Calu3 (cell line): ENCODE data around the gene FAF1. TPM values are rescaled to one million over a fixed set of nuclear protein-coding genes. Genes with fewer than 3 reads are reported as not detected.

Source experiments
- BruUV-seq: library from RNA; stranded (reverse); fragments of 400-500 nt; replicated peaks from 2 replicates; lab custom pipeline; 2021; lab: Mats Ljungman, UMichigan
- CTCF ChIA-PET: fragments of 300-600 bp; sonication (Branson Sonifier 250); formaldehyde crosslinking; loops from one replicate; lab custom pipeline; 2022; ENCODE audit warnings: antibody characterized with exemption; lab: Charles Lee
- DNase-seq: peaks from one replicate; pipeline ENCODE4 v3.0.0; 2022
- H3K27ac Mint-ChIP-seq: one replicate; pipeline ENCODE4 v1.8.0; 2022; ENCODE audit warnings: mixed read lengths; ENCODE audit not compliant: unreplicated experiment
- H3K27me3 Mint-ChIP-seq: one replicate; pipeline ENCODE4 v1.8.0; 2022; ENCODE audit warnings: mixed read lengths; ENCODE audit not compliant: unreplicated experiment
- H3K36me3 Mint-ChIP-seq: one replicate; pipeline ENCODE4 v1.8.0; 2022; ENCODE audit warnings: mild to moderate bottlenecking, moderate library complexity, mixed read lengths; ENCODE audit not compliant: insufficient read depth, unreplicated experiment
- H3K4me1 Mint-ChIP-seq: one replicate; pipeline ENCODE4 v1.8.0; 2022; ENCODE audit warnings: mild to moderate bottlenecking, low read depth, mixed read lengths; ENCODE audit not compliant: unreplicated experiment
- H3K4me3 Mint-ChIP-seq: one replicate; pipeline ENCODE4 v1.8.0; 2022; ENCODE audit warnings: mild to moderate bottlenecking, low read depth, moderate library complexity, mixed read lengths; ENCODE audit not compliant: unreplicated experiment
- H3K9me3 Mint-ChIP-seq: one replicate; pipeline ENCODE4 v1.8.0; 2022; ENCODE audit warnings: low read depth, mixed read lengths; ENCODE audit not compliant: unreplicated experiment
- CTCF ChIP-seq: fragments of 200-600 bp; IDR thresholded peaks from one replicate; pipeline ENCODE4 v1.8.0; 2022; ENCODE audit warnings: antibody characterized with exemption; ENCODE audit not compliant: unreplicated experiment
- intact Hi-C: fragments of 100-400 bp; cut with micrococcal nuclease; formaldehyde crosslinking; loops from one replicate; pipeline ENCODE4 v1.10.0; 2022; ENCODE audit not compliant: unreplicated experiment
- total RNA-seq: library from RNA; stranded (reverse); gene quantifications from 2 replicates; pipeline ENCODE4 v1.2.3, GENCODE V29; 2022

The FAF1 gene
- total RNA-seq, 1 experiment from 2014 or later = 104 TPM

GRCh38 chr1:50405814-50406213, 554.3 kb downstream of the FAF1 start:
- intact Hi-C loops = no loop called here
- Mint-ChIP-seq H3K27me3 (peaks cover 21% of the 10 kb centered on the region), H3K27ac (no peak overlapping the region), H3K4me1 (no peaks in the 10 kb centered on the region), H3K9me3 (peaks cover under 1% of the 10 kb centered on the region), H3K36me3 (no peaks in the 10 kb centered on the region), H3K4me3 (no peak overlapping the region)
- DNase-seq = no peak
- CTCF ChIA-PET = no interaction called here
- BruUV-seq = no TSS peak
- no peak for TF ChIP-seq CTCF

- CTCF ChIA-PET = no interaction called here
- Mint-ChIP-seq H3K36me3 (no peaks in the 10 kb centered on the region), H3K4me1 (no peaks in the 10 kb centered on the region), H3K9me3 (no peaks in the 10 kb centered on the region), H3K27ac (no peak overlapping the region), H3K27me3 (no peaks in the 10 kb centered on the region), H3K4me3 (no peak overlapping the region)
- BruUV-seq = no TSS peak
- no peak for TF ChIP-seq CTCF
- intact Hi-C loops = no loop called here
- no peak for DNase-seq
Measured at GRCh38 chr1:50393522-50394120, 566.4 kb downstream of the FAF1 start.

Other genes with a start within 250 kb of the FAF1 start
- gene CDKN2C, start 10.0 kb upstream of the FAF1 start, total RNA-seq = 36.8 and 40.2 TPM in 2 replicates
- gene C1orf185, start 142.0 kb upstream of the FAF1 start, total RNA-seq = not detected in 2 replicates